Peyer's patch (tissue), 4 donors: ENCODE measurements around the gene PLEKHM3. TPM values are rescaled to one million over a fixed set of nuclear protein-coding genes. Genes with fewer than 3 reads are reported as not detected.

ENCODE experiments used
- DNase-seq, 3 donors: peaks; one replicate each; pipeline ENCODE4 v3.0.0-alpha.2; 2017 to 2019
- H3K27ac ChIP-seq, 4 donors: fragments of 200-600 bp; sonication (generic); one replicate each; pipeline ENCODE4 v1.5.1; 2016 to 2019
- H3K27me3 ChIP-seq, 2 donors: fragments of 200-600 bp; sonication (generic); one replicate each; pipeline ENCODE4 v1.5.1; 2019
- H3K36me3 ChIP-seq, 3 donors: fragments of 200-600 bp; sonication (generic); one replicate each; pipeline ENCODE4 v1.5.1; 2016 to 2019
- H3K4me1 ChIP-seq, 4 donors: fragments of 200-600 bp; sonication (generic); one replicate each; pipeline ENCODE4 v1.5.1; 2016 to 2019
- H3K4me3 ChIP-seq, 4 donors: fragments of 200-600 bp; sonication (generic); 1 replicate in 3 of 4; 2 replicates in 1 of 4; pipeline ENCODE4 v1.5.1; 2016 to 2019; ENCODE audit warnings: mild to moderate bottlenecking in 1 of 4
- H3K9me3 ChIP-seq, 4 donors: fragments of 200-600 bp; sonication (generic); one replicate each; pipeline ENCODE4 v1.5.1; 2016 to 2019; ENCODE audit warnings: mild to moderate bottlenecking in 1 of 4
- CTCF ChIP-seq, 6 experiments: fragments of 450-650 bp in 4 of 6; fragments of 200-600 bp in 2 of 6; sonication (generic) in 1 of 6; IDR thresholded peaks; one replicate each; pipeline ENCODE4 v1.5.1; 2017 to 2019; ENCODE audit warnings: antibody characterized with exemption in 6 of 6, mild to moderate bottlenecking in 3 of 6, moderate library complexity in 1 of 6
- POLR2A ChIP-seq, 2 donors: fragments of 450-650 bp; IDR thresholded peaks; one replicate each; pipeline ENCODE4 v1.5.1; 2017; ENCODE audit warnings: antibody characterized with exemption in 2 of 2, mild to moderate bottlenecking in 2 of 2, moderate library complexity in 2 of 2
- small RNA-seq, 2 donors: library from RNA; depleted of rRNA; stranded (forward); fragments of <200 nt; gene quantifications; one replicate each; pipeline ENCODE3, GENCODE V24; 2016
- total RNA-seq, 4 donors: library from RNA; depleted of rRNA; stranded (reverse); fragments of >200 nt; gene quantifications; one replicate each; pipeline ENCODE4 v1.1.0, GENCODE V29; 2016

PLEKHM3 gene
- total RNA-seq, 4 donors from 2014 or later = 14.4 to 45.4 (median 22.7) TPM

GRCh38 chr2:207771421-207771820, 253.9 kb downstream of the PLEKHM3 start:
- no peaks in the 10 kb centered on the region for H3K9me3 ChIP-seq
- H3K27me3 ChIP-seq = no peaks in the 10 kb centered on the region
- peak overlapping the region; percentile 66 to 97 (median 92) for H3K27ac ChIP-seq
- H3K36me3 ChIP-seq = peaks cover 0 to 13% (median 0%) of the 10 kb centered on the region in 3 donors
- H3K4me3 ChIP-seq = peak overlapping the region in 2 of 4 donors; percentile 86 to 95
- TF ChIP-seq POLR2A (IDR thresholded peaks at IDR 0.05) (peak in 1 of 2 donors; percentile 18), CTCF (IDR thresholded peaks at IDR 0.05) (no peak)
- DNase-seq = peak in 1 of 3 donors; percentile 56
- peaks cover 0 to 29% (median 10%) of the 10 kb centered on the region in 4 donors for H3K4me1 ChIP-seq

Small RNA genes lying within 50 kb of the gene (small RNA-seq; reads per million reads assigned to genes)
- gene RNA5SP116 (0 reads per million in 2 donors), gene RNU6-360P (0 reads per million in 2 donors)

Other genes starting within 250 kb of the PLEKHM3 start
- gene CRYGD, start 99.0 kb upstream of the PLEKHM3 start, total RNA-seq = not detected
- gene CRYGC, start 104.3 kb upstream of the PLEKHM3 start, total RNA-seq = not detected
- gene CRYGB, start 120.6 kb upstream of the PLEKHM3 start, total RNA-seq = not detected
- not detected for gene CRYGA, start 138.1 kb upstream of the PLEKHM3 start, total RNA-seq
- gene C2orf80, start 164.5 kb upstream of the PLEKHM3 start, total RNA-seq = not detected
- 100 to 1,000 TPM; 115 to 299 (median 184) TPM for gene IDH1, start 229.5 kb upstream of the PLEKHM3 start, total RNA-seq
- 10 to 100 TPM; 24.2 to 75.1 (median 44.3) TPM for gene PIKFYVE, start 240.7 kb upstream of the PLEKHM3 start, total RNA-seq